ENCODE measurements around the gene SMPD3.

The SMPD3 gene

GRCh38 chr16:68360956-68361355 lies 87.4 kb downstream of the SMPD3 start:
- TF ChIP-seq, protein P1, sequence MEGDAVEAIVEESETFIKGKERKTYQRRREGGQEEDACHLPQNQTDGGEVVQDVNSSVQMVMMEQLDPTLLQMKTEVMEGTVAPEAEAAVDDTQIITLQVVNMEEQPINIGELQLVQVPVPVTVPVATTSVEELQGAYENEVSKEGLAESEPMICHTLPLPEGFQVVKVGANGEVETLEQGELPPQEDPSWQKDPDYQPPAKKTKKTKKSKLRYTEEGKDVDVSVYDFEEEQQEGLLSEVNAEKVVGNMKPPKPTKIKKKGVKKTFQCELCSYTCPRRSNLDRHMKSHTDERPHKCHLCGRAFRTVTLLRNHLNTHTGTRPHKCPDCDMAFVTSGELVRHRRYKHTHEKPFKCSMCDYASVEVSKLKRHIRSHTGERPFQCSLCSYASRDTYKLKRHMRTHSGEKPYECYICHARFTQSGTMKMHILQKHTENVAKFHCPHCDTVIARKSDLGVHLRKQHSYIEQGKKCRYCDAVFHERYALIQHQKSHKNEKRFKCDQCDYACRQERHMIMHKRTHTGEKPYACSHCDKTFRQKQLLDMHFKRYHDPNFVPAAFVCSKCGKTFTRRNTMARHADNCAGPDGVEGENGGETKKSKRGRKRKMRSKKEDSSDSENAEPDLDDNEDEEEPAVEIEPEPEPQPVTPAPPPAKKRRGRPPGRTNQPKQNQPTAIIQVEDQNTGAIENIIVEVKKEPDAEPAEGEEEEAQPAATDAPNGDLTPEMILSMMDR (IDR thresholded peaks at IDR 0.05; ENCODE audit: low read depth, low read length) = no peak
- no peak for DNase-seq (ENCODE audit: low read depth in 2 of 2)
- no peak overlapping the region for H3K4me3 ChIP-seq (replicated peaks in 1 of 2; ENCODE audit: low read depth in 2 of 2, low read length in 2 of 2)

DNA sequence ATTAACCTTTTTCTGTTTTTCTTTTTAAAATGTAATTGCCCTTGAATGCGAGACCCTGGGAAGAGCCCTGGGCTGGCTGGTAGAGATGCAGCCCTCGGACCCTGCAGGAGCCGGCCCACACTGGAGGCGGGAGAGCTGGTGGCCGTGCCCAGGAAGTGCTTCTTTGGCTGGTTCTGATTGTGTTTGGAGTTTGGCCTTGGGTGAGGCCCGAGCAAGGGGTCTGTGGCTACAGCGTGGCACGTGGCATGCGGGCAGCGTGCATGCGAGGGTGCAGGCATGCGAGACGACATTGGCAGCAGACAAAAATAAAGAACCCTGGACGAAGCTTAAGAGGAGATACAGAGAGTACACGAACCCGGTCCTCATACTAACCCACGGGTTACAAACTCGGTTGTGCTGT lies 87.8 kb downstream of the SMPD3 start:
- H3K4me3 ChIP-seq (replicated peaks in 1 of 2; ENCODE audit: low read depth in 2 of 2, low read length in 2 of 2) = no peak overlapping the region
- TF ChIP-seq, protein P1 (IDR thresholded peaks at IDR 0.05; ENCODE audit: low read depth, low read length) = no peak
- DNase-seq (ENCODE audit: low read depth in 2 of 2) = no peak

DNA sequence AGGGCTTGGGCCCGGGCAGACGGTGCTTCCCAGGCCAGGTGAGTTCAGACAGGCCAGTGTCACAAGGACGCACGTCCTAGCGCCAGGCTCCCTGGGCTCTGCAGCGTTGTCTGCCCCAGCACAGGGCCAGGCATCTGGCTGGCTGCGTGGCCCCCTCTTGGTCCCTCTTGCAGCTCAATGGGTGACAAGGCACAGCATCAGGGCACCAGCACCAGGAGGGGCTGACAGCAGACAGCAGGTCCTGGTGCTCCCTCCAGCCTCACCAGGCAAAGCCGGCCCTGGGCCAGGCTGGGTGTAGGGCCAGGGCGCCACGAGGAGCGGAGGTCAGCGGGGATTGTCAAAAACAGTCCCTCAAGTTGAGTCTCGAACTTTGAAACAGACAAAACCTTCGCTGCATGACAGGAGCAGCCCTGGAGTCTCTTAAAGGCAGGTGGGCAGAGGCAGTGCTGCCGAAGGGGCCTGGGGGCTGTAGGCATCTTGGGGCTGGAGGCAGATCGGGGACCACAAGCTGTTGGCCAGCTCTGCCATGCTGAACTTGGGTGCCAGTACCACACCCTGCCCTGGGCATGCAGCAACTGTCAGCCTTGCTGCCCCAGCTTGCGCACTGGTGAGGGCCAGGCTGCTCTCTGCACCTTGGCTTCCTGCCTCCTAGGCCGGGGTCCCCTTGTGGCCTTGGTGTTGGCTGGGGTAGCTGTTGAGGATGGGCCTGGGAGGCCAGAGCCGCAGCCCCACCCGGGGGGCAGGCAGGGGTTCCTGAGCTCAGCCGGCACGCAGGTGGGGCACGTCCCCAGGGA lies 88.7 kb downstream of the SMPD3 start:
- TF ChIP-seq, protein P1 (IDR thresholded peaks at IDR 0.05; ENCODE audit: low read depth, low read length) = no peak
- no peak overlapping the region for H3K4me3 ChIP-seq (replicated peaks in 1 of 2; ENCODE audit: low read depth in 2 of 2, low read length in 2 of 2)
- no peak for DNase-seq (ENCODE audit: low read depth in 2 of 2)

- TF ChIP-seq, protein P1 (IDR thresholded peaks at IDR 0.05; ENCODE audit: low read depth, low read length) = no peak
- no peak overlapping the region for H3K4me3 ChIP-seq (replicated peaks in 1 of 2; ENCODE audit: low read depth in 2 of 2, low read length in 2 of 2)
- no peak for DNase-seq (ENCODE audit: low read depth in 2 of 2)
These were observed 89.4 kb downstream of the SMPD3 start for GRCh38 chr16:68358951-68359350.

- no peak for DNase-seq (ENCODE audit: low read depth in 2 of 2)
- no peak overlapping the region for H3K4me3 ChIP-seq (replicated peaks in 1 of 2; ENCODE audit: low read depth in 2 of 2, low read length in 2 of 2)
- TF ChIP-seq, protein P1 (IDR thresholded peaks at IDR 0.05; ENCODE audit: low read depth, low read length) = no peak
These were observed 90.4 kb downstream of the SMPD3 start for GRCh38 chr16:68357923-68358322.

DNA sequence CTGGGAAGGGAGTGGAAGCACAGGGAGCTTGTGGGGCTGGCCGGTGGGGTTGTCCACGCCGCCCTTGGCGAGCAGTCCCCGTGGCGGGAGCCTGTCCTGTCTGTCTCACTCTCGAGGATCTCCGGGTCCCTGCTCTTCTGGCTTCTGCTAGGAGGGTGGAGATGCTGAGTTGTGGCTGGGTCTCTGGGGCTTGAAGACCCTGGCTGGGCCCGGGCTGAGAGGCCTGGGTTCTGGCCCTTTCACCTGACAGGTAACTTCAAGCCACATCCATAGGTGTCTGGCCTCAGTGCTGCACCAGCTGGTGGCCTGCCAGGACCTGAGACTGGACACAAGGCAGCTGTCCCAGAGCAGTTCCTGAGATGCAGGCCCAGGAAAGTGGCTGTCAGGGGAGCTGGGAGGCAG lies 90.8 kb downstream of the SMPD3 start:
- TF ChIP-seq, protein P1 (IDR thresholded peaks at IDR 0.05; ENCODE audit: low read depth, low read length) = no peak
- no peak for DNase-seq (ENCODE audit: low read depth in 2 of 2)
- H3K4me3 ChIP-seq (replicated peaks in 1 of 2; ENCODE audit: low read depth in 2 of 2, low read length in 2 of 2) = no peak overlapping the region

DNA sequence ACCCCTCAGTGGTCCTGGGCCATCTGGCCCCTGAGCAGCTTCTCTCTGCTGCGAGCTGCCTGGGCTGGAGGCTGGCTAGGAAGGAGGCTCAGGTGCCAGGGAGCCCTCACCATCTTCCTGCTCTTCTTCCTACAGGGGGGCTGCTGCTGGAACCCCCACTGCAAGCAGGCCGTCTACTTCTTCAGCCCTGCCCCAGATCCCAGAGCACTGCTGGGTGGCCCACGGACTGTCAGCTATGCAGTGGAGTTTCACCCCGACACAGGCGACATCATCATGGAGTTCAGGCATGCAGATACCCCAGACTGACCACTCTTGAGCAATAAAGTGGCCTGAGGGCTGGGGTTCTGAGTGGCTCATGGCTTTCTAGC lies 91.4 kb downstream of the SMPD3 start:
- H3K4me3 ChIP-seq (replicated peaks in 1 of 2; ENCODE audit: low read depth in 2 of 2, low read length in 2 of 2) = no peak overlapping the region
- TF ChIP-seq, protein P1 (IDR thresholded peaks at IDR 0.05; ENCODE audit: low read depth, low read length) = no peak
- no peak for DNase-seq (ENCODE audit: low read depth in 2 of 2)
